Measurements from ENCODE around the gene RAB3IL1. TPM values are rescaled to one million over a fixed set of nuclear protein-coding genes. Genes with fewer than 3 reads are reported as not detected.

Gene RAB3IL1
- total RNA-seq, 1 donor = 15.9 TPM

DNA sequence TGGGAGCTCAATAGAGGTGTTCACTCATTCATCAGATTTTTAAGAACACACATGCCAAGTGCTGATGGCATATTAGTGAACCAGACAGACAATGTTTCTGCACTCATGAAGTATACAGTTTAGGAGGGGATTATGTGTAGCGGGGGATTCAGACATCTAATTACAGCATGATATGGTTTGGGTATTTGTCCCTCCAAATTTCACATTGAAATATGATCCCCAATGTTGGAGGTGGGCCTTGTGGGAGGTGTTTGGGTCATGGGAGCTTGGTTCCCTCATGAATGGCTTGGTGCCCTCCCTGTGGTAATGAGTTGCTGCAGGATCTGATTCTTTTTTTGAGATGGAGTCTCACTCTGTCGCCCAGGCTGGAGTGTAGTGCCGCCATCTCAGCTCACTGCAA, 8.9 kb upstream of the RAB3IL1 start:
- Histone ChIP-seq H3K4me2 (ENCODE audit: insufficient read depth, low read length) (no peak overlapping the region), H3K27me3 (ENCODE audit: insufficient read depth, low read length) (no peaks in the 10 kb centered on the region), H3K9me3 (ENCODE audit: low read depth, low read length) (no peaks in the 10 kb centered on the region), H4K20me1 (ENCODE audit: insufficient read depth, low read length) (no peaks in the 10 kb centered on the region), H3K27ac (ENCODE audit: low read depth, low read length) (no peak overlapping the region), H3K4me3 (ENCODE audit: insufficient read depth, low read length) (no peak overlapping the region), H3K4me1 (ENCODE audit: insufficient read depth, low read length) (peaks cover 9% of the 10 kb centered on the region), H2AFZ (ENCODE audit: low read length) (no peak overlapping the region), H3K79me2 (ENCODE audit: insufficient read depth, low read length) (no peaks in the 10 kb centered on the region), H3K36me3 (ENCODE audit: insufficient read depth, low read length) (no peaks in the 10 kb centered on the region)
- TF ChIP-seq, protein P1, sequence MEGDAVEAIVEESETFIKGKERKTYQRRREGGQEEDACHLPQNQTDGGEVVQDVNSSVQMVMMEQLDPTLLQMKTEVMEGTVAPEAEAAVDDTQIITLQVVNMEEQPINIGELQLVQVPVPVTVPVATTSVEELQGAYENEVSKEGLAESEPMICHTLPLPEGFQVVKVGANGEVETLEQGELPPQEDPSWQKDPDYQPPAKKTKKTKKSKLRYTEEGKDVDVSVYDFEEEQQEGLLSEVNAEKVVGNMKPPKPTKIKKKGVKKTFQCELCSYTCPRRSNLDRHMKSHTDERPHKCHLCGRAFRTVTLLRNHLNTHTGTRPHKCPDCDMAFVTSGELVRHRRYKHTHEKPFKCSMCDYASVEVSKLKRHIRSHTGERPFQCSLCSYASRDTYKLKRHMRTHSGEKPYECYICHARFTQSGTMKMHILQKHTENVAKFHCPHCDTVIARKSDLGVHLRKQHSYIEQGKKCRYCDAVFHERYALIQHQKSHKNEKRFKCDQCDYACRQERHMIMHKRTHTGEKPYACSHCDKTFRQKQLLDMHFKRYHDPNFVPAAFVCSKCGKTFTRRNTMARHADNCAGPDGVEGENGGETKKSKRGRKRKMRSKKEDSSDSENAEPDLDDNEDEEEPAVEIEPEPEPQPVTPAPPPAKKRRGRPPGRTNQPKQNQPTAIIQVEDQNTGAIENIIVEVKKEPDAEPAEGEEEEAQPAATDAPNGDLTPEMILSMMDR (IDR thresholded peaks at IDR 0.05; ENCODE audit: extremely low read depth, low read depth, low read length) = no peak
- no peak for DNase-seq (ENCODE audit: insufficient read length, low spot score, missing footprints)

DNA sequence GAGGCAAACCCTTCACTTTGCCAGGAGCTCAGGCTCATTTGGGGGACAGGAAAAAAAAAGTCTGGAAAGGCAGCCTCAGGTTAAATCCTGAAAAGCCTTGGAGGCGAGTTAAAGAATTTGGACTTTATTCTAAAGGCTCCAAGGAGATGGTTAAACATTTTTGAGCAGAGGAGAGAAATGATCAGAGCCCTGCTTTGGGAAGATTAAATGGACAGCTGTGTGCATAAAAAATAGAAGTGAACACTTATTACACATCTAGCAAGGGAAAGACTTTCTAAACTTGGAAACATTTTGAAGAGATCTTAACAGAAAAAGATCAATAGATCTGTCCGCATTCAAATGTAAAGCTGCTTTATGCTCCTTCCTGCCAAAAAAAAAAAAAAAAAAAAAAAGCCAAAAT, 8.4 kb upstream of the RAB3IL1 start:
- no peak for DNase-seq (ENCODE audit: insufficient read length, low spot score, missing footprints)
- Histone ChIP-seq H3K79me2 (ENCODE audit: insufficient read depth, low read length) (no peaks in the 10 kb centered on the region), H3K4me2 (ENCODE audit: insufficient read depth, low read length) (no peak overlapping the region), H3K27ac (ENCODE audit: low read depth, low read length) (no peak overlapping the region), H3K27me3 (ENCODE audit: insufficient read depth, low read length) (no peaks in the 10 kb centered on the region), H3K9me3 (ENCODE audit: low read depth, low read length) (no peaks in the 10 kb centered on the region), H2AFZ (ENCODE audit: low read length) (no peak overlapping the region), H3K4me1 (ENCODE audit: insufficient read depth, low read length) (peaks cover 9% of the 10 kb centered on the region), H4K20me1 (ENCODE audit: insufficient read depth, low read length) (no peaks in the 10 kb centered on the region), H3K4me3 (ENCODE audit: insufficient read depth, low read length) (no peak overlapping the region), H3K36me3 (ENCODE audit: insufficient read depth, low read length) (no peaks in the 10 kb centered on the region)
- TF ChIP-seq, protein P1 (IDR thresholded peaks at IDR 0.05; ENCODE audit: extremely low read depth, low read depth, low read length) = no peak

DNA sequence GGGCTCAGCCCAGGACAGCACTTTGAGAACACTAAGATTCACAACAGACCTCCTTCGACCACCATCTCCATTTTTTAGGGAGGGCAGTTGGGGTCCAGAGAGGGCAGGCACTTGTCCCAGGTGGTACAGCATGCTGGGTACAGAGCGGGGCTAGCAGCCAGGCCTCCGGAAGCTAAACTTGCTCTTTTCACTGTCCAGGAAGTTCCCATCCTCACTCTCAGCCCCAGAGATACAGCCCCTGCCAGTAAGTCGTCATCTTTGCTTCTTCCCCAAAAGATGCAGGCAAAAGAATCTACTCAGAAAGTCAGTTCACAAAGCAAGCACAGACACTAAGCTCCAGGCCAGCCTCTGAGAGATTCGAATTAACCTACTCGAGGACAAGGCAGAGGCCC, 6.7 kb upstream of the RAB3IL1 start:
- Histone ChIP-seq H3K27ac (ENCODE audit: low read depth, low read length) (no peak overlapping the region), H3K4me1 (ENCODE audit: insufficient read depth, low read length) (peaks cover 9% of the 10 kb centered on the region), H3K27me3 (ENCODE audit: insufficient read depth, low read length) (peaks cover 2% of the 10 kb centered on the region), H3K4me3 (ENCODE audit: insufficient read depth, low read length) (no peak overlapping the region), H3K36me3 (ENCODE audit: insufficient read depth, low read length) (no peaks in the 10 kb centered on the region), H2AFZ (ENCODE audit: low read length) (no peak overlapping the region), H3K9me3 (ENCODE audit: low read depth, low read length) (no peaks in the 10 kb centered on the region), H3K4me2 (ENCODE audit: insufficient read depth, low read length) (no peak overlapping the region), H4K20me1 (ENCODE audit: insufficient read depth, low read length) (no peaks in the 10 kb centered on the region), H3K79me2 (ENCODE audit: insufficient read depth, low read length) (no peaks in the 10 kb centered on the region)
- TF ChIP-seq, protein P1 (IDR thresholded peaks at IDR 0.05; ENCODE audit: extremely low read depth, low read depth, low read length) = no peak
- peak; percentile 61 for DNase-seq (ENCODE audit: insufficient read length, low spot score, missing footprints)

DNA sequence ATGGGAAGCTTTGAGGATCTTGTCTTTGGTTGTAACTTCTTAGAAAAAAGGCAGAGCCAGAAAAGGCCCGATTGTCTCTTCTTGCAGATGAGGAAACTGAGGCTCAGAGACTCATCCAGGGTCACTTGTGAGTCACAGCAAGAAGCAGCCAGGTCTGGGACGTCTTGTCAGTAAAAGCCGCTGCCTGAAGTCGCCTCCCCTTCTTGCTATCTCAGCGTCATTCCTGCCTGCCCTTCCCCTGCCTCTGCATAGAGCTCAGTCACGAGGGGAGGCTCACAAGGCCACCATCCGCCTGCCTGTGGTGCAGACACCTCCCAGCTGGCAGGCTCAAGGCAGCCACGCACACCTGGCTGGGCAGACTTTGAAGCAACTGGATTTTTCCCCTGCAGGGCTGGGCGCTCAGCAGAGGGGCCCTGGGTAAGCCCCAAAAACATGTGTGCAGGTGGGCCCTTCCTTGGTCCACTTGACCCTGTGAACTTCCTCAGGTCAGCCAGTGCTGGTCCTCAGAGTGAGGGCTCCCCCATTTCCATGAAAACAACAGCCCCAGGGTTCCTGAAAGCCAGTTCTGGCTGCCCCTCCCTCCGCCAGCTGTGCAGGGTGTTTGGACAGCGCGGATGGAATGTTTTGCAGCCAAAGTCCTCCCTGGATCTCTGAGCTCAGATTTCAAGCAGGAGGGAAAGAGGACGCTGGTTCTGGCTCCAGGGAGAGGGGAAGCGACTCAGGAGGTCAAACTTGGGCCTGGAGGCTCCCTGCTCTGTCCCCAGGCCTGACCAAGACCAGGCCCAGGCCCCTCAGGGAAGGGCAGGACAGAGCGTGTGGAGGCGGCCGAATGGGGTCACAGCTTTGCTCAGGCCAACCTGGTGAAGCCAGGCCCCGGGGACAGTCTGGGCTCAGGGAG, 6.0 kb upstream of the RAB3IL1 start:
- no peaks in the 10 kb centered on the region for H3K36me3 ChIP-seq (ENCODE audit: insufficient read depth, low read length)
- H4K20me1 ChIP-seq (ENCODE audit: insufficient read depth, low read length) = no peaks in the 10 kb centered on the region
- no peak overlapping the region for H3K4me2 ChIP-seq (ENCODE audit: insufficient read depth, low read length)
- no peak overlapping the region for H3K4me3 ChIP-seq (ENCODE audit: insufficient read depth, low read length)
- no peaks in the 10 kb centered on the region for H3K9me3 ChIP-seq (ENCODE audit: low read depth, low read length)
- H2AFZ ChIP-seq (ENCODE audit: low read length) = peak overlapping the region; percentile 62
- peaks cover 9% of the 10 kb centered on the region for H3K4me1 ChIP-seq (ENCODE audit: insufficient read depth, low read length)
- TF ChIP-seq, protein P1 (IDR thresholded peaks at IDR 0.05; ENCODE audit: extremely low read depth, low read depth, low read length) = no peak
- peaks cover 5% of the 10 kb centered on the region for H3K27me3 ChIP-seq (ENCODE audit: insufficient read depth, low read length)
- no peaks in the 10 kb centered on the region for H3K79me2 ChIP-seq (ENCODE audit: insufficient read depth, low read length)
- no peak overlapping the region for H3K27ac ChIP-seq (ENCODE audit: low read depth, low read length)
- peak; percentile 95 for DNase-seq (ENCODE audit: insufficient read length, low spot score, missing footprints)
